ENCODE measurements around the gene DCAF8L2.

DNA sequence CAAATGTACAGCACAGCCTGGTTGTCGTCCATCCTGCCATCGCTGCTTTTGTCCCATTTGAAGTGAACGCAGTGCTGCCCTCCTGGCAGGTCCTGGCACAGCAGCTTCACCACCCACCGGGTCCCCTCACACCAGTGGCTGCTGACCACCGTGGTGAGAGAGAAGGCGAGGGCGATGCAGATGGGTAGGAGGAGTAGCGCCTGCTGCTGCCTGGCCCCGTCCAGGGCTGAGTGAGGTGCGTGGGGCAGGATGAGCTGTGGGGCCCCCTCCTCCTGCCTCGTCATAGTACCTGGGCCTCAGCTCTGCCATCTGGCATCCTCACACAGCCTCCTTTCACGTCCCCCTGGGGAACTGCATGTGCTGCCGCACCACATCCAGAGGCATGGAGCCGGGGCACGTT is 1.8 kb downstream of the DCAF8L2 start:
- TF ChIP-seq, protein P1, sequence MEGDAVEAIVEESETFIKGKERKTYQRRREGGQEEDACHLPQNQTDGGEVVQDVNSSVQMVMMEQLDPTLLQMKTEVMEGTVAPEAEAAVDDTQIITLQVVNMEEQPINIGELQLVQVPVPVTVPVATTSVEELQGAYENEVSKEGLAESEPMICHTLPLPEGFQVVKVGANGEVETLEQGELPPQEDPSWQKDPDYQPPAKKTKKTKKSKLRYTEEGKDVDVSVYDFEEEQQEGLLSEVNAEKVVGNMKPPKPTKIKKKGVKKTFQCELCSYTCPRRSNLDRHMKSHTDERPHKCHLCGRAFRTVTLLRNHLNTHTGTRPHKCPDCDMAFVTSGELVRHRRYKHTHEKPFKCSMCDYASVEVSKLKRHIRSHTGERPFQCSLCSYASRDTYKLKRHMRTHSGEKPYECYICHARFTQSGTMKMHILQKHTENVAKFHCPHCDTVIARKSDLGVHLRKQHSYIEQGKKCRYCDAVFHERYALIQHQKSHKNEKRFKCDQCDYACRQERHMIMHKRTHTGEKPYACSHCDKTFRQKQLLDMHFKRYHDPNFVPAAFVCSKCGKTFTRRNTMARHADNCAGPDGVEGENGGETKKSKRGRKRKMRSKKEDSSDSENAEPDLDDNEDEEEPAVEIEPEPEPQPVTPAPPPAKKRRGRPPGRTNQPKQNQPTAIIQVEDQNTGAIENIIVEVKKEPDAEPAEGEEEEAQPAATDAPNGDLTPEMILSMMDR (IDR thresholded peaks at IDR 0.05) = no peak
- TF ChIP-seq EP300 (IDR thresholded peaks at IDR 0.05) (no peak), POLR2A (IDR thresholded peaks at IDR 0.05) (no peak), POLR2AphosphoS5 (IDR thresholded peaks at IDR 0.05) (no peak)
